Fibroblast of the aortic adventitia (primary cell): ENCODE results near the gene TFDP3. TPM values are rescaled to one million over a fixed set of nuclear protein-coding genes. Genes with fewer than 3 reads are reported as not detected.

Experiments
- DNase-seq: peaks from one replicate; pipeline ENCODE4 v3.0.0-alpha.2; 2010; ENCODE audit warnings: low read depth
- H3K4me3 ChIP-seq: 2 replicates; pipeline ENCODE4 v1.5.1; 2011; ENCODE audit warnings: low read depth, mild to moderate bottlenecking, control low read depth, low read length, moderate library complexity
- small RNA-seq: library from RNA; depleted of rRNA; stranded (forward); fragments of <200 nt; gene quantifications from one replicate; pipeline ENCODE3, GENCODE V24; 2012
- total RNA-seq: library from RNA; depleted of rRNA; stranded (reverse); fragments of >200 nt; gene quantifications from 2 replicates; pipeline ENCODE4 v1.2.3, GENCODE V29; 2012; ENCODE audit warnings: low replicate concordance
- TF ChIP-seq, protein P1 (sequence below): IDR thresholded peaks from 2 replicates; pipeline ENCODE4 v1.5.1; 2011; ENCODE audit warnings: mild to moderate bottlenecking, low read length, control low read depth, inconsistent platforms; ENCODE audit not compliant: insufficient read depth

Gene TFDP3
- total RNA-seq, 1 donor = not detected

DNA sequence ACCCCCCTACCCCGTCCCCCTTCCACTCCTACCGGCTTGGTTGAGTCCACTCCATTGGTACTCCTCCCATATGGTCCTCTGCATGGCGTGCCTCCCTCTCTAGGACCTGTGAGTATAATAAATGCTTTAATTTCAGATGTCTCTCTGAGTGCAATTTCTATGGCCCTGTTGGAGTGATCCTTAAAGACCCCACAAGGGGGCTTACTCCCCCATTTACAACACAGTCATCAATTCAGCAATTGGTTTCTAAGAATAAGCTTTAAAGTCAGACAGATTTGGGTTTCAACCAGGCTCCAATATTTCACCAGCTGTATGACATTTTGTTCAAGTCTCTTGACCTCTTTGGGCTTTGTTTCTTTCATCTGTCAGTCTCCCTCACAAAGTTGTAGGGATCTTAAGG, 38.7 kb downstream of the TFDP3 start:
- H3K4me3 ChIP-seq = no peak overlapping the region
- DNase-seq = no peak
- TF ChIP-seq, protein P1, sequence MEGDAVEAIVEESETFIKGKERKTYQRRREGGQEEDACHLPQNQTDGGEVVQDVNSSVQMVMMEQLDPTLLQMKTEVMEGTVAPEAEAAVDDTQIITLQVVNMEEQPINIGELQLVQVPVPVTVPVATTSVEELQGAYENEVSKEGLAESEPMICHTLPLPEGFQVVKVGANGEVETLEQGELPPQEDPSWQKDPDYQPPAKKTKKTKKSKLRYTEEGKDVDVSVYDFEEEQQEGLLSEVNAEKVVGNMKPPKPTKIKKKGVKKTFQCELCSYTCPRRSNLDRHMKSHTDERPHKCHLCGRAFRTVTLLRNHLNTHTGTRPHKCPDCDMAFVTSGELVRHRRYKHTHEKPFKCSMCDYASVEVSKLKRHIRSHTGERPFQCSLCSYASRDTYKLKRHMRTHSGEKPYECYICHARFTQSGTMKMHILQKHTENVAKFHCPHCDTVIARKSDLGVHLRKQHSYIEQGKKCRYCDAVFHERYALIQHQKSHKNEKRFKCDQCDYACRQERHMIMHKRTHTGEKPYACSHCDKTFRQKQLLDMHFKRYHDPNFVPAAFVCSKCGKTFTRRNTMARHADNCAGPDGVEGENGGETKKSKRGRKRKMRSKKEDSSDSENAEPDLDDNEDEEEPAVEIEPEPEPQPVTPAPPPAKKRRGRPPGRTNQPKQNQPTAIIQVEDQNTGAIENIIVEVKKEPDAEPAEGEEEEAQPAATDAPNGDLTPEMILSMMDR = no peak

DNA sequence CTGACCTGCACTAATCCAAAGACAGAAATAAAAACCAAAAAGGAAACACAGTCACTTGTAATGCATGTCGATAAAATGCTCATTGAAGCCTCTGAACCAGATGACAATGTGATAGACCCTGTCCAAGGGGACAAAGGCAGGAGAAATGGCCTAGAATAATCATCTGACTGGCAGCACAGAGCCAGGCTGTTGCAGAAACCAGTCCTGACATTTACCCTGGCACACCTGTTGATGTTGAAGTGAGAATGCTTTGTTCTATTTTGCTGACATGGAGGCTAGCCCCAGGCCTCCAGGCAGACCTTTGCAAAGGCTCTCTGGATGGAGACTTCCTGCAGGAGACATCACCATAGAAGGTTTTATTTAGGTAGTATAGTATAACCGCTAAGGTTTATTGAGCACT, 41.0 kb downstream of the TFDP3 start:
- TF ChIP-seq, protein P1 = no peak
- no peak for DNase-seq
- H3K4me3 ChIP-seq = no peak overlapping the region

DNA sequence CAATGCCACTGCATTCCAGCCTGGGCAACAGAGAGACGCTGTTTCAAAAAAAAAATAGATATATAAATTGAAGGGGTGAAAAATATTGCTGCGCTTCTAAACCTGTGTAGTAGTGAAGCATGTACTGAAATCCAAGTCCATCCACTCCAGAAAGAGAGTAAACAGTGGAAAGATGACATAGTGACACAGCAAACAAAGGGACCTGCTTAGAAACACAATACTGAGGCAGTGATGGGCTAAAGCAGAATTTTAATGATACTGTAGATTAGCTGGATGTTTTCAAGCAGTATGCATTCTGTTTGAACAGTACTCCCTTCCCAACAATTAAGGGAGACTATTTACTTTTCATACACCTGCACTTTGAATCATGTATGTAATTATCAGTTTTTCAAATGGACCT, 42.5 kb downstream of the TFDP3 start:
- TF ChIP-seq, protein P1 = no peak
- H3K4me3 ChIP-seq = no peak overlapping the region
- no peak for DNase-seq

DNA sequence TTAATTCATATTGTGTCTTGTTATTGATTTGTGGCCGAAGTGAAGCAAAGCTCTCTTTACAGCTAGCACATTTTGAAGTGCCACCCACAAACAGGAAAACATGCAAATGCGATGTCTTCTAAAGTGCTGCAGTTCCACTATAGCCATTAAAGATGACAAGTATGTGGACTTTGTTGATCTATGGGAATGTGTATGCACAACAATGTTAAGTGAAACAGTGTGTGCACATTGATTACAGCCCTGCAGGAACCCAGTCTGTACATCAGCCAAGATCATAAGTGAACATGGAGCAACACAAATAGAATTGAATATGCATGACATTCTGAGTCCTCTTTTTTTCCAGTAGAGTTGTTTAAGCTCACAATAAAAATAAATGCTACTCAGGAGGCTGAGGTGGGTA, 43.0 kb downstream of the TFDP3 start:
- no peak for DNase-seq
- H3K4me3 ChIP-seq = no peak overlapping the region
- TF ChIP-seq, protein P1 = no peak

DNA sequence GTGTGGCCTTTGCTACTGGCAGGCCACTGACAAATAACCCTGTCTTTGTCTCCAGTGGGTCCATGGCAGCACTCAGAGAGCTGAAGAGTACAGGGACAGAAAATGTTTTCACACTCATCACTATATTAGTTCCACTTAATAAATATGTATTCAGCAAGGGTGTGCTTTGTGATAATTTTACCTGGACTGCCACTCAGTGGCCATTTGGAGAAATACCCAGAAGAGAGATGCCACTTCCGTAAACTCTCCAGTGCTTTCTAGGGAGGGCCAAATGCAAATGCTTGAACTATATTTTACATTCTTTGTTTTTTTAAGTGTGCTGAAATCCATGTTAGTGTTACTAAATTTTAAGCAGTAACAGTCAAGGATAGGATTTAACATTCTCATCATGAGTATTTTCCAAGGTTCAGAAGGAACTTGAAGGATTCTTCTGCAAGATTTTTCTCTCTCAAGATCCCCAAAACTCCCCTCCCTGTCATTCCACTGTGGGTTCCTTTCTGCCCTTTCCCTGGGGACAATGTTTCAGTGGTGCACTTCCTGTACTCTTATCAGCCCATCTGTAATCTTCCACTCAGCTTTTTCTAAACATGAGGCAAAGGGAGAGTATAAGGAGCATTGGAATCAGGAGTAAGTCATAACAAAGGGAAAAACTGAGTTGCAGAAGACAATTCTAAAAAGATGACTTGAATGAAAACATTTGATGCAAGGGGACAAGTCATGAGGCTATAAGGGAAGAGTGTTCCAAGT, 46.0 kb downstream of the TFDP3 start:
- TF ChIP-seq, protein P1 = no peak
- H3K4me3 ChIP-seq = no peak overlapping the region
- peak; percentile 4 for DNase-seq

Small RNAs within 50 kb of the gene (small RNA-seq; reads per million reads assigned to genes)
- gene RNU1-115P = not detected

Other genes with a start within 250 kb of the TFDP3 start
- gene USP26, start 121.2 kb downstream of the TFDP3 start, total RNA-seq = not detected in 2 replicates
- 0.54 and 2.8 TPM in 2 replicates for gene GPC4, start 197.1 kb upstream of the TFDP3 start, total RNA-seq